GM23248 (cell line): Measurements from ENCODE around the gene GFOD1. TPM values are rescaled to one million over a fixed set of nuclear protein-coding genes. Genes with fewer than 3 reads are reported as not detected.

ENCODE experiments used
- DNase-seq: peaks from one replicate; pipeline ENCODE4 v3.0.0-alpha.2; 2015
- H2AFZ ChIP-seq: fragments of 200-600 bp; sonication (generic); 2 replicates; pipeline ENCODE4 v1.6.1; 2016; ENCODE audit warnings: antibody characterized with exemption
- H3F3A ChIP-seq: fragments of 200-600 bp; sonication (generic); 2 replicates; pipeline ENCODE4 v1.6.1; 2016; ENCODE audit warnings: mild to moderate bottlenecking, antibody characterized with exemption, mixed run types; ENCODE audit not compliant: insufficient read depth
- H3K27ac ChIP-seq: fragments of 200-600 bp; sonication (generic); 2 replicates; pipeline ENCODE4 v1.5.1; 2016; ENCODE audit warnings: mild to moderate bottlenecking
- H3K27me3 ChIP-seq: fragments of 200-600 bp; sonication (generic); replicated peaks from 2 replicates; pipeline ENCODE4 v1.6.1; 2016; ENCODE audit warnings: mild to moderate bottlenecking; ENCODE audit not compliant: insufficient read depth
- H3K36me3 ChIP-seq: fragments of 200-600 bp; sonication (generic); 2 replicates; pipeline ENCODE4 v1.6.1; 2016; ENCODE audit warnings: low read depth, mild to moderate bottlenecking
- H3K4me1 ChIP-seq: fragments of 200-600 bp; sonication (generic); 2 replicates; pipeline ENCODE4 v1.6.1; 2016; ENCODE audit warnings: mild to moderate bottlenecking; ENCODE audit not compliant: insufficient read depth
- H3K4me2 ChIP-seq: fragments of 200-600 bp; sonication (generic); one replicate; pipeline ENCODE4 v1.6.1; 2016; ENCODE audit warnings: mild to moderate bottlenecking; ENCODE audit not compliant: unreplicated experiment
- H3K4me3 ChIP-seq: fragments of 200-600 bp; sonication (generic); 2 replicates; pipeline ENCODE4 v1.5.1; 2016; ENCODE audit warnings: mild to moderate bottlenecking
- H3K79me2 ChIP-seq: fragments of 200-600 bp; sonication (generic); 2 replicates; pipeline ENCODE4 v1.6.1; 2016; ENCODE audit warnings: mild to moderate bottlenecking; ENCODE audit not compliant: insufficient read depth
- H3K9ac ChIP-seq: fragments of 200-600 bp; sonication (generic); 2 replicates; pipeline ENCODE4 v1.6.1; 2016; ENCODE audit warnings: mild to moderate bottlenecking
- H3K9me2 ChIP-seq: fragments of 200-600 bp; sonication (generic); 2 replicates; pipeline ENCODE4 v1.6.1; 2016; ENCODE audit warnings: mixed run types, mild to moderate bottlenecking, moderate library complexity; ENCODE audit not compliant: insufficient read depth
- H3K9me3 ChIP-seq: fragments of 200-600 bp; sonication (generic); one replicate; pipeline ENCODE4 v1.6.1; 2017; ENCODE audit warnings: low read depth
- H4K20me1 ChIP-seq: fragments of 200-600 bp; sonication (generic); 2 replicates; pipeline ENCODE4 v1.6.0; 2016; ENCODE audit not compliant: insufficient read depth
- EZH2 ChIP-seq: fragments of 200-600 bp; sonication (generic); IDR thresholded peaks from 2 replicates; pipeline ENCODE4 v1.6.1; 2018; ENCODE audit warnings: antibody characterized with exemption, mild to moderate bottlenecking; ENCODE audit not compliant: insufficient read depth, poor library complexity, severe bottlenecking
- EZH2phosphoT487 ChIP-seq: fragments of 200-600 bp; sonication (generic); IDR thresholded peaks from 2 replicates; pipeline ENCODE4 v1.6.1; 2018; ENCODE audit warnings: antibody characterized with exemption, moderate library complexity, mild to moderate bottlenecking, low read depth; ENCODE audit not compliant: insufficient read depth
- WGBS, 2 experiments: methylation state at CpG; one replicate each; pipeline ENCODE4 v1.1.6; 2015 to 2017; ENCODE audit warnings: low lambda C conversion rate in 2 of 2, low coverage in 1 of 2; ENCODE audit errors: missing lambda C conversion rate in 2 of 2; 5-methylcytosine and 5-hydroxymethylcytosine counted together
- in situ Hi-C: fragments of 300-500 bp; cut with MboI; formaldehyde crosslinking; loops from 2 replicates; pipeline ENCODE4 v1.15.0; 2020
- polyA plus RNA-seq: library from polyadenylated mRNA; unstranded; fragments of >200 nt; fragmentation: Nextera tagmentation; extraction: Ambion mirVana; gene quantifications from 2 replicates; pipeline ENCODE4 v1.2.1, GENCODE V29; 2016
- total RNA-seq: library from RNA; depleted of rRNA; stranded (reverse); fragments of >200 nt; shearing (Covaris generic); gene quantifications from 2 replicates; pipeline ENCODE4 v1.2.3, GENCODE V29; 2014

Gene GFOD1
- total and polyA plus RNA-seq, 2 experiments from 2014 or later = 0.84 to 0.97 TPM

GRCh38 chr6:13429406-13429753 lies 58.0 kb downstream of the GFOD1 start:
- H4K20me1 ChIP-seq = no peaks in the 10 kb centered on the region
- H2AFZ ChIP-seq = no peak overlapping the region
- no peak overlapping the region for H3K9ac ChIP-seq
- no peaks in the 10 kb centered on the region for H3K9me2 ChIP-seq
- no peak overlapping the region for H3K4me3 ChIP-seq
- no peak overlapping the region for H3K27ac ChIP-seq
- no peak overlapping the region for H3K4me2 ChIP-seq
- H3K36me3 ChIP-seq = no peaks in the 10 kb centered on the region
- no peak for TF ChIP-seq EZH2
- TF ChIP-seq EZH2phosphoT487 = no peak
- 0 out of 2 replicates have a peak, but pooled peaks cover 5% of the 10 kb centered on the region for H3K4me1 ChIP-seq
- no peaks in the 10 kb centered on the region for H3K27me3 ChIP-seq
- no peak for DNase-seq
- no peaks in the 10 kb centered on the region for H3F3A ChIP-seq
- 86 to 89% methylated on average over 5 of the region's 5 CpGs for WGBS, 2 experiments
- no peaks in the 10 kb centered on the region for H3K79me2 ChIP-seq
- H3K9me3 ChIP-seq = no peaks in the 10 kb centered on the region
- in situ Hi-C loops = no loop called here

- DNase-seq = no peak
- H3K9ac ChIP-seq = no peak overlapping the region
- H2AFZ ChIP-seq = no peak overlapping the region
- H3K4me1 ChIP-seq = 0 out of 2 replicates have a peak, but pooled peaks cover 5% of the 10 kb centered on the region
- 90 to 94% methylated on average over 13 of the region's 13 CpGs for WGBS, 2 experiments
- no peaks in the 10 kb centered on the region for H3K79me2 ChIP-seq
- H3F3A ChIP-seq = no peaks in the 10 kb centered on the region
- H3K9me3 ChIP-seq = no peaks in the 10 kb centered on the region
- no peak overlapping the region for H3K27ac ChIP-seq
- TF ChIP-seq EZH2phosphoT487 (no peak), EZH2 (no peak)
- H3K9me2 ChIP-seq = no peaks in the 10 kb centered on the region
- H4K20me1 ChIP-seq = no peaks in the 10 kb centered on the region
- H3K4me3 ChIP-seq = no peak overlapping the region
- in situ Hi-C loops = no loop called here
- no peak overlapping the region for H3K4me2 ChIP-seq
- no peaks in the 10 kb centered on the region for H3K36me3 ChIP-seq
- H3K27me3 ChIP-seq = no peaks in the 10 kb centered on the region
These were observed 58.6 kb downstream of the GFOD1 start for GRCh38 chr6:13428583-13429405.

GRCh38 chr6:13427801-13428582 lies 59.4 kb downstream of the GFOD1 start:
- Histone ChIP-seq H3K4me1 (0 out of 2 replicates have a peak, but pooled peaks cover 5% of the 10 kb centered on the region), H2AFZ (no peak overlapping the region), H3K79me2 (no peaks in the 10 kb centered on the region), H3K4me3 (no peak overlapping the region), H3K4me2 (no peak overlapping the region), H3F3A (no peaks in the 10 kb centered on the region), H3K36me3 (no peaks in the 10 kb centered on the region), H3K27ac (no peak overlapping the region), H3K9me2 (no peaks in the 10 kb centered on the region), H3K9ac (no peak overlapping the region), H4K20me1 (no peaks in the 10 kb centered on the region), H3K9me3 (no peaks in the 10 kb centered on the region), H3K27me3 (no peaks in the 10 kb centered on the region)
- in situ Hi-C loops = no loop called here
- no peak for DNase-seq
- TF ChIP-seq EZH2phosphoT487 (no peak), EZH2 (no peak)
- 90 to 93% methylated on average over 21 to 26 of the region's 26 CpGs for WGBS, 2 experiments

- Histone ChIP-seq H3K9me2 (no peaks in the 10 kb centered on the region), H3K9me3 (no peaks in the 10 kb centered on the region), H3K4me2 (no peak overlapping the region), H3K4me3 (no peak overlapping the region), H3F3A (no peaks in the 10 kb centered on the region), H4K20me1 (no peaks in the 10 kb centered on the region), H3K9ac (no peak overlapping the region), H3K27me3 (no peaks in the 10 kb centered on the region), H3K79me2 (no peaks in the 10 kb centered on the region), H2AFZ (no peak overlapping the region), H3K27ac (no peak overlapping the region), H3K4me1 (0 out of 2 replicates have a peak, but pooled peaks cover 5% of the 10 kb centered on the region), H3K36me3 (no peaks in the 10 kb centered on the region)
- no peak for DNase-seq
- WGBS, 2 experiments = 81 to 83% methylated on average over 8 of the region's 8 CpGs
- TF ChIP-seq EZH2 (no peak), EZH2phosphoT487 (no peak)
- in situ Hi-C loops = no loop called here
These were observed 60.1 kb downstream of the GFOD1 start for GRCh38 chr6:13427316-13427715.
